ENCODE data around the gene PRKAG2.
"Not testable (repeated sequence)": the region's sequence is repeated elsewhere in the genome, so short reads cannot be mapped to it uniquely, and the experiment has no call there.

The PRKAG2 gene

GRCh38 chr7:151849879-151850260 lies 27.0 kb downstream of the PRKAG2 start:
- no peak for DNase-seq (ENCODE audit: low read depth)

GRCh38 chr7:151849008-151849878 lies 27.7 kb downstream of the PRKAG2 start:
- DNase-seq (ENCODE audit: low read depth) = no peak

GRCh38 chr7:151847681-151848081 lies 29.2 kb downstream of the PRKAG2 start:
- no peak for DNase-seq (ENCODE audit: low read depth)

GRCh38 chr7:151847136-151847535 lies 29.8 kb downstream of the PRKAG2 start:
- DNase-seq (ENCODE audit: low read depth) = no peak

- DNase-seq (ENCODE audit: low read depth) = no peak
These were observed 31.3 kb downstream of the PRKAG2 start for GRCh38 chr7:151845412-151846205.

- no peak for DNase-seq (ENCODE audit: low read depth)
These were observed 32.1 kb downstream of the PRKAG2 start for GRCh38 chr7:151844825-151845200.

GRCh38 chr7:151844071-151844824 lies 32.7 kb downstream of the PRKAG2 start:
- DNase-seq (ENCODE audit: low read depth) = no peak

GRCh38 chr7:151843181-151843580 lies 33.7 kb downstream of the PRKAG2 start:
- no peak for DNase-seq (ENCODE audit: low read depth)

GRCh38 chr7:151841395-151842051 lies 35.4 kb downstream of the PRKAG2 start:
- not testable (repeated sequence) for DNase-seq (ENCODE audit: low read depth)

GRCh38 chr7:151840088-151840910 lies 36.6 kb downstream of the PRKAG2 start:
- DNase-seq (ENCODE audit: low read depth) = no peak

GRCh38 chr7:151839451-151839921 lies 37.4 kb downstream of the PRKAG2 start:
- DNase-seq (ENCODE audit: low read depth) = no peak

- no peak for DNase-seq (ENCODE audit: low read depth)
These were observed 38.0 kb downstream of the PRKAG2 start for GRCh38 chr7:151838861-151839381.

GRCh38 chr7:151838072-151838471 lies 38.8 kb downstream of the PRKAG2 start:
- no peak for DNase-seq (ENCODE audit: low read depth)

- no peak for DNase-seq (ENCODE audit: low read depth)
These were observed 39.5 kb downstream of the PRKAG2 start for GRCh38 chr7:151837285-151838042.

- no peak for DNase-seq (ENCODE audit: low read depth)
These were observed 40.0 kb downstream of the PRKAG2 start for GRCh38 chr7:151836927-151837205.

GRCh38 chr7:151836191-151836926 lies 40.6 kb downstream of the PRKAG2 start:
- DNase-seq (ENCODE audit: low read depth) = no peak

- DNase-seq (ENCODE audit: low read depth) = no peak
These were observed 41.3 kb downstream of the PRKAG2 start for GRCh38 chr7:151835636-151836035.

- no peak for DNase-seq (ENCODE audit: low read depth)
These were observed 42.5 kb downstream of the PRKAG2 start for GRCh38 chr7:151834271-151835035.

GRCh38 chr7:151833691-151834090 lies 43.2 kb downstream of the PRKAG2 start:
- no peak for DNase-seq (ENCODE audit: low read depth)
